ENCODE measurements around the gene SHANK2.

SHANK2 gene

DNA sequence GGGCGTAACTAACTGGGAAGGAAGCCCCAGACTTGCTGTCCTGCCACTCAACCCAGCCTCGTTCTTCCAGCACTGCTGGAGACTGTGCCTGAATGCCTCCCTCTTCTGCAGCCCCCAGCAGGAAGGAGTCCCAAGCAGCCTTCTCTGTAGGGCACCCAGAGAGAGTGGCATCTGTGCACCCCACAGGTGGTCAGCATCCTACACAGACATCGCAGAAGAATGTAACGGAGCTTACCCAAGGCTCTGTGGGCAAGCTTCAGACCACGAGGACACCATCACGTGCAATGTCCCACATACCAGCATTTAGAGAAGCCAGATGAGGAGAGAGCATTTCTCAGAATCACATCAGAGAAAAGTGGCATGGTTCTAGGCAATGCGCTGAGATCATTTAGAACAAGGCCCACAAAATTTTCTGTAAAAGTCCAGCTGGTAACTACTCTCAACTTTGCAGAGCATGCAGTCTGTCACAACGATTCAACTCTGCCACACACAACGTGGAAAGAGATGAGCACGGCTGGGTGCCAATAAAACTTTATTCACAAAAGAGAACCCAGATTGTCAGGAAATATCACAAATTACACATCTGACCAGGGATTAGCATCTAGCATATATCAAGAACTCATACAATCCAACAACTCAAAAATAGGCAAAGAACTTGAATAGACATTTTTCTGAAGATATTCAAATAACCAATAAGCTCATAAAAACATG lies 33.4 kb downstream of the SHANK2 start:
- DNase-seq = no peak

DNA sequence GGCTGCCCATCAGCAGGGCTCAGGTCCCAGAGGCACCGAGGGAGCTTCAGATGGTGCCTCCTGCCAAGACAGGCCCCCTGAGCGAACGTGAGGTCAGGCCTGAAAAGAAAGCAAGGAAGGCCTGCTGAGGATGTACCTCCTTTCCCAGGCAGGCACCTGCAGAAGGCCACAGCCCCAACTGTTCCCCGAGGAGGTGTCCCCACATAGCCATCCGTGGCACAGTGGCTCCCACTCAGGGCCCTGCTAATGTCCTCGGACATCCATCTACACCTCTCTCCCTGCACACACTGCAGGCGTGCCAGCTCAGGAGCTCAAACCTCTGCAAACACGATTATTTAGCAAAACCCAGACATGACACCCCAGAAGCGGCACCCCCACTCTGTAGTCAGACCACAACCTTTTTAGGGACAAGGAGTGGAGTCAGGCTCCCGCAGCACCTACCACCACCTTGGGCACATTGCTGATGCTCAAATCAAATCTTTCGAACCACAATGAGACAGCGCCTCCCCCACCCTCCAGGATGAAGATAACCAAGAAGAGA lies 36.9 kb downstream of the SHANK2 start:
- no peak for DNase-seq

DNA sequence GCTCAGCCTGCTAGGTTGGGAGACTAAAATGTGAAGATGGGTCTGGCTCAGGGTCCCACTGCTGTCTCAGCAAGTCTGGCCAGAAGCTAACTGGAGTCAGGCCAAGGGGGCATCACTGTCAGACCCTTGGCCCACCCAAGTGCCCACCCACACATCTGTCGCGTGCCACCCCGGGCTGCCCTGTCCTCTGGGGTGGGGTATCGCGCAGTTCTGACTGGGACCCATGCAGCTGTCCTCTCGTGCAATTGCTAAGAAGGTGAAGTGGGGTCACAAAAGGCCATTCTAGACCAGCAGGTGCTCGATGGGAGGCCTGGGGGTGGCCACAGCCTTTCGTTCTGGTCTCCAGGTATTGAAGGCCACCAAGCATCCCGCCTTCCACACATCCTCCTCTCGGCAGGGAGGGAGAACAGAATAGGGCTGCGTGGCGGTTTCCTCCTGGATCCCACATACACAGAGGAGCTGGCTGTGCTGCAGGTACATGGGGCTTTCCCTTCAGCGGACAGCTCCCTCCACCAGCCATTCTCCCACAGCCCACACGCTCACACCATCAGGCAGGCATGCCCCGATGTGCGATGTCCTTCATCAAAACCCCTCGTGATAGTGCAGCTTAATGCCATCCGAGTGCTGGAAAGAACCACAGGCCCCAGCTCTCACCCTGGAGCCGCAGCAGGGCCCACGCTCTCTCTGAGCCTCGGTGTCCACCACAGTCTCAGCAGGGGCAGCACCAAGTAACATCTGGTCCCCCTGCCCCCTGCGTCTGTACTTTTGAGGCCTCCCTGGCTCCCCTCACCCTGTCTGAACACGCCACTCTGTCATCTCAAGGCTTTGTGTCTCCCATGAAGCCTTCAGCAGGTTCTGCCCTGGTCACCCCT lies 37.6 kb downstream of the SHANK2 start:
- no peak for DNase-seq

DNA sequence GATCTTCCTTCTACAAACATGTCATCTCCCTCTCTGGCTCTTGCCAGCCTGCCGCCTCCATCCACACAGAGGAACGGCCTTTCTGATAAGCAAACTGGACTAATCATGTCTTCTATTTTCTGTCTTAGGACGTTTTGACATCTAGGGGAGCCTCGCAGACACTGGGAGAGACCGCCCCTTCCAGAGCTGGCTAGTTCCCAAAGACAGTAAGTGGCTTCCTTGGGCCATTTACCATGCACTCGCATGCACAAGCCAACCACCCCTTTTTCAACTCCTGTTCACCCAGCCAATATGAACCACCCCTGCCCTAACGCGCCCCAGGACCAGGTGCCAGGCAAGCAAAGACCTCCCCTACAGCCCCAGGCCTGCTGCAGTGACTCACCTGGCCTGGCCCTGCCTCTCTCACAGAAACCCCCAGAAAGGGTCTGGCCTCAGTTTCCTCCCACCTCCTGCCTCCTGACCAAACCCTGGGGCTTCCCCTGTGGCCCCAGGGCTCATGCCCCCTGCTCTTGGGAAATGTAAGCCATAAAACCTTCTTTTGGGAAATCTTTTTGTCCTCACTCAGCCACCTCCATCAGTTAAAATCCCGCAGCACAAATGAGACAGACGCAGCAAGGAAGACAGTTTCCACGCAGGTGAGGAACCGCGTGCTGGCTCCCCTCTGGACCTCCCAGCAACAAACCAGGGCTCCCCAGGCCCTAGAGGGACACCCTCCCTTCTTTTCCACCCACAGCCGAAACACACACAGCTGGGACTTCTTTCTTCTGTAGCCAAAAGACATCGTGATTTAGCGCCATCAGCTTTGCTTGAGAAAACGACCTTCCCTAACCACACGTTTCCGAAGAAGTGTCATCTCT lies 38.5 kb downstream of the SHANK2 start:
- no peak for DNase-seq

DNA sequence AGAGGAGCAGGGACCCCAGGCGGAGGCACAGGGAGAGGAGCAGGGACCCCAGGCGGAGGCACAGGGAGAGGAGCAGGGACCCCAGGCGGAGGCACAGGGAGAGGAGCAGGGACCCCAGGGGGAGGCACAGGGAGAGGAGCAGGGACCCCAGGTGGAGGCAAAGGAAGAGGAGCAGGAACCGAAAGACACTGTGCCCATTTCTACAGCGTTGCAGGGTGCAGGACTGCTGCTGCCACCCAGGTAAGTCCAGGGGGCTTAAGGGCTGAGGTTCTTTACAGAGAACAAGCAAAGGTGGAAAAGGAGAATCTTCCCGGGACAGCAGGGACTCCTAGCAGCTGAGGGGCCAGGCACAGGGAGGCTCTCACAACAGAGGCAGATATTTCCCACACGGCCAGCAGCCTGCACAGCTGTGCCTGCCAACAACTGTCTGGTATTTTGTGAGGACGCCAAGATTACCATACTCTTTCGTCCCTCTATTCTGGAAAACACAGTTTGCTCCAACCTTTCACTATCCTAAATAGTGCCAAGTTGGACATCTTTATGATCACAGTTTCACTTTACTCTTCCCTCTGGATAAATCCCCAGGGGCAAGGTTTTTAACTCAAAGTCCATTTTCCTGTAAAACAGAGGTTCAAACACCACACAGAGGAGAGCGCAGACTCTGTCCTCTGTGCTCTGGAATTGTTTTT lies 39.4 kb downstream of the SHANK2 start:
- no peak for DNase-seq

DNA sequence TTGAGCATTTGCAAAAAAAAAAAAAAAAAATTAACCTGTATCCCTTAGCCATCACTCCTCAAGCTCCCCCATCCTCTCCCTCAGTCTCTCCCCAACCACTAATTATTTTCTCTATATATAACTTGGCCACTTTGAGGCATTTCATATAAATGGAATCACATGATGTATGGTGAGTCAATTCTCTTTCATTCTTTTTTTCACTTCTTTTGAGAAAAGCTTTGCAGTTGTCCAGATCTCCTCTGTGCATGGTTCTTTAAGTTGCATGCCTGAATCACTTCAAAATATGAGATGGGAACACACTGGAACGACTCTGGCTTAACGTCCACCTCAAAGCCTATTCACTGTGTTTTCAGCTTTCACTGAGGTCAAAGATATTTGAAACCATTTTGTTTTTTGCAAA lies 40.7 kb downstream of the SHANK2 start:
- DNase-seq = no peak

DNA sequence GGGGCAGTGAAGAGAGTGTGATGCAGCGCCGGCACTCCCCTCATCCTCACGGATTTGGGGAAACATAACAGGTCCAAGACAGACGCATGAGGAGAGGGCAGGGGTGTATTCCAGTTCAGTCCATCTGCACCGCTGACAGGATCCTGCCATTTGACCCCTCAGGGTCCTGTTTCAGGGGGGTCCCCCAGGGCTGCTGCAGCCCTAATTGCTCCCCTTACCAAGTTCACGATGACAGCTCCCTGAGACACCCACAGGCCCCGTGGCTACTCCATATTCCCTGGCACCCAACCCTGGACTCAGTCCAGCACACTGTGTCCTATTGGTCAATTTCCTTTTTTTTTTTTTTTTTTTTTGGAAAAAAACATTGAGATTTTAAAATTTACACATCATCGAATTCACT lies 41.5 kb downstream of the SHANK2 start:
- DNase-seq = no peak

DNA sequence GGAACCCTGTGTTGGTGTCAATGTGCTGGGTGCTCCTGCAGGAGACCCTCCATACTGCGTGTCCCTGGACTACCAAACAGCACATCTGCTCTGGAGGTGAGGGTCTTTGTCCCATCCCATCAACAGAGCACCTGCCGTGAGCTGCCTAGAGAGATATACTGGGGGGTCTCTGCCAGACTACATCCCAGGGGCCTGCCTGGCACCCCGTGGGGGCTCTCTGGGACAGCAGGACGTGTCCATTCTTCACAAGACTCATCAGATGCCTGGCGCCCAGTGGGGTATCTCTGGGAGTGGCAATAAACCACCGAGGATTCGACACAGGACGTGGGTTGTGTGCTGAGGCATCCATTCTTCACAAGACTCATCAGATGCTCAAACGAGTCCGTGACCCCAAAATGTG lies 42.7 kb downstream of the SHANK2 start:
- no peak for DNase-seq

DNA sequence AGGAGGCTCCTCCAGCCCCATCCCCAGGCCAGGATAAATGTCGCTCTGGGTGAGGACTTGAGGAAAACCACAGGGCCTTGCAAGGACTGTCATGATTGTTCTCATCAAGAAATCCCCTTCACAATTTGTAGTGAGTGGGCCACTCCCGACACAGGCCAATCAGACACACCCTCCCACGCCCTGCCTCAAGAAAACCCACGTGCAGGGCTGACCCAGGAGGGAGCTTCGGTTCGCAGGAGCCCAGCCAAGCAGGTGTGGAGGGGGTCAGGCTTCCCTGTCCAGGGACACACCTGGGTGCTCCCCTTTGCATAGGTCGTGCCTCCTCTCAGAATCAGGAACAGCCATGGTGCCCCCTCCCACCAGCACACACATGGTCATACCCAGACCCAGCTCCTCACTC lies 43.2 kb downstream of the SHANK2 start:
- no peak for DNase-seq

DNA sequence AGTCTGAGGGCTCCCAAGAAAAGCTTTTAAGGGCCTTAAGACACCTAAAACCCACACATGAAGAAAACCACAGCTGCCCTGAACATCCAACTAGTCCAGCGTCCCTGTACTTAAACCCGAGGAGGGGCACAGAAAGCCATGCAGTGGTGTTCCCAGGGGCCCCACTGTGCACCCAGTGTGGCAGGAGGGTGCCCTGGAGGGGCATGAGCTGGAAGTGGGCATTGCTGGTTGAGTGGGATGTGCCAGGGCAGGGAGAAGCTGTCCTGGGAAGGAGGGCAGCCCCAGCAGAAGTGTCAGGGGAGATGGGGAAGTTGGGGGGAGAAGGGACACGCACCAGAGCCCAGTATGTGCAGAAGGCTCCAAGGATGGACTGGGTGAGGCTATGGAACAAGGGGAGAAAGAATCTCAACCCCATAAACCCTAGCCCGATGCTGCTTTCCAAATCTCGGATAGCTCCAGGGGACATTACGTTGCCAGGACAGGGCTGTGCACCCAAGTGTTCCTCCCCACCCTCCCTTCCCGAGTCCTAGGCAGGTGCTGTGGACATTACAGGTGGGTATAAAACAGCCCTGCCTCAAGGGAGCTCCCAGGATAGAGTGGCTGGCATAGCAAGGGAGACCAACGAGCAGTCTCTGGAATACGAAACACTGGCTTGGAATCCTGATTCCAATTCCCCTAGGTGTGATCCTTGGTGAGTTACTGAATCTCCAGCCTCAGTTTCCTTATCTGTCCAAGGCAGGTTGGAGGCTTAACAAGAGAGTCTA lies 44.2 kb downstream of the SHANK2 start:
- DNase-seq = no peak

DNA sequence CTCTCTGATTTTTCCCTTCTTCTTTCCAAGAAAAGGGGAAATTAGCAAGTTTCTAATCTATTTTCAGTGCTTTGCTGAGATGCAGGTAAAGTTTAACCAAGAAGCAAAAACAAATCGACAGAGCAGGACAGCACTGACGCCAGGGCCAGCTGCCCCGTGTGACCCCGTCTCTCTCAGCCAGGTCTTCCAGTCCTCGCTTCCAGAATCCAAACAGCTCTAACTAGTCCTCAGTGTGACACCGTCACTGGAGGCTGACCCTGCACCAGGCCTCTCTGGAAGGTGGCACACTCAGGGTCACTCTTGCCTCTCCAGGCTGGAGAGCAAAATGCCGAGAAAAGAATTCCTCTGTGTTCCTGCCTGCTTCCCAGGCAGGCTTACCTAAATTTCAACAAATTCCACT lies 44.8 kb downstream of the SHANK2 start:
- DNase-seq = no peak

DNA sequence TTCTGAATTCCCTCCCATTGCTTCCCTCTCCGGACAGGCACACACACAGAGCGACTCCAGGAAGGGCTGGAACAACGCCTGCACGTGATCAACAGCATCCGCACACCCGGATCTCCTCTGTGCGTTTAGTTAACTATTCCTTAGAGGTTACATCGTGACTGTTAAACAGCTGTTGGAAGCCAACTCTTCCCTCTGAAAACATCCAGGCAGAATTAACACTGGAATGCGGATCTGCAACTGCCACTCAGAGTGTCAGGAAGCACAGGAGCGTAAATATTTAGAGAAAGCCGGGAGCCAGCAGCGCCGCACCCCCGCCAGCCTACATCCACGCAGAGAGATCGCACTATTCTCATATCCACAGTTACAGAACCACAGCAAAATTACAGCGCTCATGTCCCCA lies 46.2 kb downstream of the SHANK2 start:
- DNase-seq = no peak

DNA sequence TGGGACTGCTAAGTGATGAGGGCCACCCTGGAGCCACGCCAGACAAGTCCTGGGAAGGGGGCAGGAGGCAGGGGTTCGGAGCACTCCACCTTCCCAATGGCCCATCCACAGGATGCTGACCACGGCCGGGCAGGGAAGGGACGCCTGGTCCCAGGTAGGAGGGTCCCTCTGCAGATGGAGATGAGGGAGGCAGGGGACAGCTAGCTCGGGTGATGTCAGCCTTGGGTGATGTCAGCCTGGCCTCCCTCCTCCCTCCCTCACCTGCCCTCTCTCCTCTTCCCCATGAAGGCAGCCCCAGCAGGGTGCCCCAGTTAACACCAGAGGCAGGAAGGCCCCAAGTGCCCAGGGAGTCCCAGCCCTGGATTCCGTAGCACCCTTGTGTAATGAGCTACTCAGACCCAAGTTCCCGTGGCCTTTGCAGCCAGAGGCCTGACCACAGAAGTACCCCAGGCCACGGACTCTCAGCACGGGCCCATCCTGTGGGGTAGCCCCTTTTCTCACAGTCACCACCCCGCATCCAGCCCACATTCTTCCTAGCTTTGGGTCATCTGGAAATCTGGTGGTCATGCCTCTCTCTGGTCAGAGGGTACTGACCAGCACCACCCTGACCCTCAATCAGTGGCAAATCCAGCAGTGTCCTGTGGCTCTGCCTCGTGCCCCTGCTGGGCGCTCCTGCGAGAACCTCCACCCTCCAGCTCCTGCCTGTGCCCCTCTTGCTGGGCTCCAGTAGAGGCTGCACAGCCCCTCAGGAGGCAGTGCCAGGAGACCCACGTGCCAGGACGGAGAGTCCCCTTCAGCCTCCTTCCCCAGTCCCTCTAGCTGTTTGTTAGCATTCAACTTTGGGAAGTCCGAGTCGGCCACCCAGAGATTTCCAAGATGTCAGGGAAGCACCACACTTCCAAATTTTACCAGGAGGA lies 47.4 kb downstream of the SHANK2 start:
- DNase-seq = no peak

DNA sequence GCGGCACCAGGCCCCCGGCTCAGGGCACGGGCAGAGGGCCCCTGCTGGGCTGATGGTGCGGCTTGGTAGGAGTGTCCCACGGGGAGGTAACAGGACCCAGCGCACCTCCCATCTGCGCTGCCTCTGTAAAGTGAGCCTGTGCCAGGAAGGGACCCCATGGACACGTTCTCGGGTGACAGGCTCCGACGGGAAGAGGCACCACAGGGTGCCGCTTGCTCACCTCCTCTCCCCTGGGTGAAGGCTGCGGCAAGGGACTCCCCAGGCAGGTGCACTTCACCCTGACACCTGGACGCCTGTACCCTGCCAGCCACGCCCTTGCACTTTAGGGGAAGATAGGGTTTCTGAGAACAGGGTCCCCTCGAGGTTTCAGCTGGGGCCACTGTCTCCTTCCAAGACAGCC lies 48.1 kb downstream of the SHANK2 start:
- no peak for DNase-seq

DNA sequence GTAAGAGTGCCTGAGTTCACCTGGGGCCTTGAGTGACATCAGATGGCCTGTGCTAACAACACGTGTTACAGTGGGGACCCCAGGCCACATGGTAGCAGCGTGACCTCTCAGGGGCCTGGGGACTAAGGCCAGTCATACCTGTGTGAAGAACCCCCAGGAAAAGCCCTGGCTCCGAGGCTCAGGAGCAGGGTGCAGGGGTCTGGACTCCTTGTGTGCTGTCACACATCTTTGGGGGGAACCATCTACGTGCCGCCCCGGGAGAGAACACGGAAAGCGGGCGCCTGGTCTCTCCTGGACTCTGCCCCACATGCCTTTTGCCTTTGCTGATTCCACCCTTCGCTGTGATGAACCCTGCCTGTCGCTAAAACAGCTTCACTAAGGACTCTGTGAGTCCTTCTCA lies 48.7 kb downstream of the SHANK2 start:
- no peak for DNase-seq

DNA sequence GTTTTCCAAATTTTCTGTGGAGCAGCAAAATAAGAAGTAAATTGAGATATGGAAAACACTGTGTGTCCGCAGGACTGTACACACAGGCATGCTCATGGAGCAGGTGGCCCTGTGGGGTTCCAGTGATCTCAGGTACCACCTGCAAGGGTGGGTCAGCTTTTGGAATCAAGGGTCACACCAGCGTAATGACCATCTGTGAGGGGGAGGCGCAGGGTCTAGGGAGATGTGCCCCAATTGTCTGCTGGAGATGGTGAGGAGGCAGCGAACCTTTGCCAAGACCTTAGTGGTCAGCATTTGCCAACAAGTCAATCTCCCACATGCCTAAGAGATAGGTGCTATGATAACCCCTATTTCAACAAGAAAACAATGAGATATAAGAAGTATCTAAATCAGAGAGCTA lies 49.4 kb downstream of the SHANK2 start:
- DNase-seq = no peak

DNA sequence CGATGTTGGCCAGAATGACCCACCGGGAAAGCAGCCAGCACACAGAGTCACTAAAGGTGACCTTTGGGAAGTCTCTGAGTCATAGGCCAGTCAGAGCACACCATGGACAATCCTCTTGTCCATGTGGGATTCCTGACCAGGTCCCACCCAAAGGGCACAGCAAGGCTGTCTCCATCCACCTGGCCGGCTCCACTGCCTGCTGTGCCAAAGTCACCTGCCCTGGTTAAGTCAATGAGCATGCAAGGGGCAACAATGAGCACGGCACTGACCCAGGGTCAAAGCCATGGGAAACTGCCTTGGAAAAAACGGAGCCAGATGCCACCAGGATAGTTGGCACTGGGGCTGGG lies 49.8 kb downstream of the SHANK2 start:
- no peak for DNase-seq
